Keratinocyte (primary cell): ENCODE measurements around the gene AKR7A3.

Experiments
- EZH2 ChIP-seq: IDR thresholded peaks from one replicate; pipeline ENCODE4 v1.6.1; 2012; ENCODE audit warnings: inconsistent platforms, mild to moderate bottlenecking, low read length, moderate library complexity
- TF ChIP-seq, protein P1 (sequence below), 3 experiments: IDR thresholded peaks in 1 of 3; conservative IDR thresholded peaks in 1 of 3; optimal IDR thresholded peaks in 1 of 3; 2 replicates in 2 of 3; 3 replicates in 1 of 3; pipeline versions ENCODE3 to v1.5.1; 2011; ENCODE audit warnings: low read length in 3 of 3, mild to moderate bottlenecking in 3 of 3, moderate library complexity in 2 of 3, control low read depth in 1 of 3, inconsistent platforms in 1 of 3; ENCODE audit not compliant: insufficient read depth in 2 of 3; ENCODE audit errors: extremely low read depth in 1 of 3

DNA sequence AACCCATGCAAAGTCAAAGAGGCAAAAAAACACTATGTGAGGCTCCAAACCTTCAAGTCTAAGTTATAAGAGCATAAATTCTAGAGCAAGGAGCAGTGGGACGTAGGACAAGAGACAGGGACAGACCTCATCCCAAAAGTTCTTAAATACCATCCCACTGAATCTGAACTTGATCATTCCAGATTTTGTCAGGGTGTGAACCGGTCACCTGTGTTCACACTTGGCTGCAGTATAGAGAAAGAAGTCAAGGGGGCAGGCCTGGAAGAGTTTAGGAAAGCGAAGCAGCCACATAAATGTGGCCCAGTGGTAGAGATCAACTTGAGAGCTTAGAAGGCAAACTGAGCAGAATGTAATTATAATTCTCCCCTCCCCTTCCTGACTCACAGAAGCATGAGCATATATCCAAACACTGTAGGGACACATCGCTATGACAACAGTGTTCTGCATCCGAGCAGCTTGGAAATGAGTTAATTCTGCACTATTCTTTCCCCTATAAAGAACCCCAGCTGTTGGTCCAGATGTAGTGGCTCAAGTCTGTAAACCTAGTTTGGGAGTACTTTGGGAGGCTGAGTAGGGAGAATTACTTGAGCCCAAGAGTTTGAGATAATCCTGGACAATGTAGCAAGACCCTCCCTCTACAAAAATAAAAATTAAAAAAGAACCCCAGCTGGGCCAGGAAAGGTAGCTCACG lies 20.7 kb upstream of the AKR7A3 start:
- TF ChIP-seq EZH2: no peak
- TF ChIP-seq, protein P1, sequence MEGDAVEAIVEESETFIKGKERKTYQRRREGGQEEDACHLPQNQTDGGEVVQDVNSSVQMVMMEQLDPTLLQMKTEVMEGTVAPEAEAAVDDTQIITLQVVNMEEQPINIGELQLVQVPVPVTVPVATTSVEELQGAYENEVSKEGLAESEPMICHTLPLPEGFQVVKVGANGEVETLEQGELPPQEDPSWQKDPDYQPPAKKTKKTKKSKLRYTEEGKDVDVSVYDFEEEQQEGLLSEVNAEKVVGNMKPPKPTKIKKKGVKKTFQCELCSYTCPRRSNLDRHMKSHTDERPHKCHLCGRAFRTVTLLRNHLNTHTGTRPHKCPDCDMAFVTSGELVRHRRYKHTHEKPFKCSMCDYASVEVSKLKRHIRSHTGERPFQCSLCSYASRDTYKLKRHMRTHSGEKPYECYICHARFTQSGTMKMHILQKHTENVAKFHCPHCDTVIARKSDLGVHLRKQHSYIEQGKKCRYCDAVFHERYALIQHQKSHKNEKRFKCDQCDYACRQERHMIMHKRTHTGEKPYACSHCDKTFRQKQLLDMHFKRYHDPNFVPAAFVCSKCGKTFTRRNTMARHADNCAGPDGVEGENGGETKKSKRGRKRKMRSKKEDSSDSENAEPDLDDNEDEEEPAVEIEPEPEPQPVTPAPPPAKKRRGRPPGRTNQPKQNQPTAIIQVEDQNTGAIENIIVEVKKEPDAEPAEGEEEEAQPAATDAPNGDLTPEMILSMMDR (optimal IDR thresholded peaks at IDR 0.05 in 1 of 3, IDR thresholded peaks at IDR 0.05 in 1 of 3, conservative IDR thresholded peaks at IDR 0.05 in 1 of 3; ENCODE audit: extremely low read depth in 1 of 3, insufficient read depth in 2 of 3, low read length in 3 of 3): no peak
